Mesenchymal stem cell (in vitro differentiated cells and primary cell): Measurements from ENCODE around the gene CLNK.

Experiments used
- DNase-seq: peaks from one replicate; pipeline ENCODE4 v3.0.0-alpha.2; 2013
- H2AFZ ChIP-seq: one replicate; pipeline ENCODE4 v1.6.1; 2013; ENCODE audit warnings: low read depth, mild to moderate bottlenecking, control low read depth, inconsistent platforms, low read length, moderate library complexity
- H2AK5ac ChIP-seq: 2 replicates; pipeline ENCODE4 v1.6.1; 2013; ENCODE audit warnings: low read length, moderate library complexity, mild to moderate bottlenecking, inconsistent platforms; ENCODE audit not compliant: severe bottlenecking
- H2BK120ac ChIP-seq: one replicate; pipeline ENCODE4 v1.6.1; 2013; ENCODE audit warnings: low read depth, mild to moderate bottlenecking, inconsistent platforms, low read length, moderate library complexity
- H2BK12ac ChIP-seq, 2 experiments: one replicate each; pipeline ENCODE4 v1.6.1; 2013; ENCODE audit warnings: inconsistent platforms in 2 of 2, low read length in 2 of 2, mild to moderate bottlenecking in 2 of 2, moderate library complexity in 2 of 2, control low read depth in 1 of 2
- H2BK15ac ChIP-seq: one replicate; pipeline ENCODE4 v1.6.1; 2013; ENCODE audit warnings: mild to moderate bottlenecking, low read depth, inconsistent platforms; ENCODE audit not compliant: poor library complexity, severe bottlenecking
- H2BK5ac ChIP-seq: 2 replicates; pipeline ENCODE4 v1.6.1; 2013; ENCODE audit warnings: low read depth, mild to moderate bottlenecking, low read length, control low read depth, inconsistent platforms; ENCODE audit not compliant: poor library complexity, severe bottlenecking
- H3K14ac ChIP-seq, 2 experiments: one replicate each; pipeline ENCODE4 v1.6.1; 2013; ENCODE audit warnings: inconsistent platforms in 2 of 2, low read length in 2 of 2, control low read depth in 1 of 2, mild to moderate bottlenecking in 1 of 2, moderate library complexity in 1 of 2
- H3K18ac ChIP-seq, 2 experiments: one replicate each; pipeline ENCODE4 v1.6.1; 2013; ENCODE audit warnings: inconsistent platforms in 2 of 2, low read length in 2 of 2, control low read depth in 1 of 2, low read depth in 1 of 2, mild to moderate bottlenecking in 1 of 2
- H3K23ac ChIP-seq, 2 experiments: one replicate each; pipeline ENCODE4 v1.6.1; 2013; ENCODE audit warnings: inconsistent platforms in 2 of 2, low read length in 2 of 2, mild to moderate bottlenecking in 2 of 2, moderate library complexity in 2 of 2, control low read depth in 1 of 2
- H3K27ac ChIP-seq: 2 replicates; pipeline ENCODE4 v1.5.1; 2013; ENCODE audit warnings: mild to moderate bottlenecking, moderate library complexity, low read length, control low read depth, inconsistent platforms; ENCODE audit not compliant: poor library complexity, severe bottlenecking
- H3K27me3 ChIP-seq, 2 experiments: 2 replicates each; pipeline versions ENCODE4 v1.6.1 to v1.7.0; 2013; ENCODE audit warnings: low read length in 2 of 2, mild to moderate bottlenecking in 2 of 2, moderate library complexity in 2 of 2, control low read depth in 1 of 2, inconsistent platforms in 1 of 2; ENCODE audit not compliant: control insufficient read depth in 1 of 2, insufficient read depth in 1 of 2
- H3K36me3 ChIP-seq, 2 experiments: 2 replicates each; pipeline versions ENCODE4 v1.6.1 to v1.7.0; 2013; ENCODE audit warnings: low read length in 2 of 2, control low read depth in 1 of 2, inconsistent platforms in 1 of 2, low read depth in 1 of 2, mild to moderate bottlenecking in 1 of 2; ENCODE audit not compliant: insufficient read depth in 2 of 2, control insufficient read depth in 1 of 2
- H3K4ac ChIP-seq, 2 experiments: one replicate each; pipeline ENCODE4 v1.6.1; 2013; ENCODE audit warnings: inconsistent platforms in 2 of 2, low read length in 2 of 2, mild to moderate bottlenecking in 2 of 2, moderate library complexity in 2 of 2, control low read depth in 1 of 2, low read depth in 1 of 2
- H3K4me1 ChIP-seq: 2 replicates; pipeline ENCODE4 v1.6.1; 2013; ENCODE audit warnings: low read depth, low read length, control low read depth; ENCODE audit not compliant: control insufficient read depth, insufficient read depth
- H3K4me2 ChIP-seq: 2 replicates; pipeline ENCODE4 v1.6.1; 2013; ENCODE audit warnings: low read length, mild to moderate bottlenecking, inconsistent platforms; ENCODE audit not compliant: poor library complexity, severe bottlenecking
- H3K4me3 ChIP-seq, 2 experiments: 2 replicates each; pipeline versions ENCODE4 v1.5.1 to v1.7.0; 2013; ENCODE audit warnings: low read length in 2 of 2, mild to moderate bottlenecking in 2 of 2, control low read depth in 1 of 2, low read depth in 1 of 2; ENCODE audit not compliant: insufficient read depth in 1 of 2
- H3K79me1 ChIP-seq: replicated peaks from 2 replicates; pipeline ENCODE4 v1.6.1; 2013; ENCODE audit warnings: mild to moderate bottlenecking, control low read depth, low read length, inconsistent platforms; ENCODE audit not compliant: poor library complexity, severe bottlenecking
- H3K9ac ChIP-seq: 2 replicates; pipeline ENCODE4 v1.7.0; 2013; ENCODE audit warnings: mild to moderate bottlenecking, low read length, moderate library complexity
- H3K9me3 ChIP-seq: 2 replicates; pipeline ENCODE4 v1.7.0; 2013; ENCODE audit warnings: mild to moderate bottlenecking, low read length; ENCODE audit not compliant: control insufficient read depth
- H4K8ac ChIP-seq: one replicate; pipeline ENCODE4 v1.6.1; 2013; ENCODE audit warnings: inconsistent platforms, mild to moderate bottlenecking, low read length, moderate library complexity
- H4K91ac ChIP-seq: one replicate; pipeline ENCODE4 v1.6.1; 2013; ENCODE audit warnings: mild to moderate bottlenecking, low read length, inconsistent platforms
- WGBS: methylation state at CpG from one replicate; pipeline ENCODE4 v1.1.7; 2013; ENCODE audit warnings: mixed read lengths; 5-methylcytosine and 5-hydroxymethylcytosine counted together

Gene CLNK

GRCh38 chr4:10622728-10623127 is 61.8 kb downstream of the CLNK start:
- no peaks in the 10 kb centered on the region for H3K9me3 ChIP-seq
- 90% methylated on average over 1 of the region's 2 CpGs for WGBS
- H4K8ac ChIP-seq = no peak overlapping the region
- no peak overlapping the region for H4K91ac ChIP-seq
- H2BK15ac ChIP-seq = no peak overlapping the region
- H2AK5ac ChIP-seq = no peak overlapping the region
- no peak overlapping the region for H3K4me3 ChIP-seq
- no peak overlapping the region for H2BK12ac ChIP-seq
- H2BK120ac ChIP-seq = no peak overlapping the region
- H3K79me1 ChIP-seq = no peaks in the 10 kb centered on the region
- DNase-seq = no peak
- no peak overlapping the region for H3K27ac ChIP-seq
- H3K36me3 ChIP-seq = no peaks in the 10 kb centered on the region
- H2AFZ ChIP-seq = no peak overlapping the region
- no peak overlapping the region for H3K4ac ChIP-seq
- H3K14ac ChIP-seq = no peak overlapping the region
- no peak overlapping the region for H3K4me2 ChIP-seq
- no peak overlapping the region for H3K9ac ChIP-seq
- H3K27me3 ChIP-seq = peaks cover 0 to 25% of the 10 kb centered on the region in 2 experiments
- H3K4me1 ChIP-seq = no peaks in the 10 kb centered on the region
- H3K18ac ChIP-seq = no peak overlapping the region
- H2BK5ac ChIP-seq = no peak overlapping the region
- H3K23ac ChIP-seq = no peak overlapping the region

GRCh38 chr4:10620935-10621488 is 63.6 kb downstream of the CLNK start:
- H2AK5ac ChIP-seq = no peak overlapping the region
- no peaks in the 10 kb centered on the region for H3K36me3 ChIP-seq
- H3K4me3 ChIP-seq = no peak overlapping the region
- no peak overlapping the region for H3K9ac ChIP-seq
- no peak overlapping the region for H2BK120ac ChIP-seq
- no peak overlapping the region for H3K4ac ChIP-seq
- no peaks in the 10 kb centered on the region for H3K4me1 ChIP-seq
- no peak overlapping the region for H2BK12ac ChIP-seq
- H4K91ac ChIP-seq = no peak overlapping the region
- H3K18ac ChIP-seq = no peak overlapping the region
- no peak for DNase-seq
- no peak overlapping the region for H2AFZ ChIP-seq
- H3K27me3 ChIP-seq = peaks cover 0 to 13% of the 10 kb centered on the region in 2 experiments
- WGBS = 87% methylated on average over 13 of the region's 13 CpGs
- no peaks in the 10 kb centered on the region for H3K9me3 ChIP-seq
- H3K23ac ChIP-seq = no peak overlapping the region
- no peak overlapping the region for H2BK15ac ChIP-seq
- H3K27ac ChIP-seq = no peak overlapping the region
- no peak overlapping the region for H4K8ac ChIP-seq
- H3K79me1 ChIP-seq = no peaks in the 10 kb centered on the region
- no peak overlapping the region for H2BK5ac ChIP-seq
- H3K14ac ChIP-seq = no peak overlapping the region
- H3K4me2 ChIP-seq = no peak overlapping the region

DNA sequence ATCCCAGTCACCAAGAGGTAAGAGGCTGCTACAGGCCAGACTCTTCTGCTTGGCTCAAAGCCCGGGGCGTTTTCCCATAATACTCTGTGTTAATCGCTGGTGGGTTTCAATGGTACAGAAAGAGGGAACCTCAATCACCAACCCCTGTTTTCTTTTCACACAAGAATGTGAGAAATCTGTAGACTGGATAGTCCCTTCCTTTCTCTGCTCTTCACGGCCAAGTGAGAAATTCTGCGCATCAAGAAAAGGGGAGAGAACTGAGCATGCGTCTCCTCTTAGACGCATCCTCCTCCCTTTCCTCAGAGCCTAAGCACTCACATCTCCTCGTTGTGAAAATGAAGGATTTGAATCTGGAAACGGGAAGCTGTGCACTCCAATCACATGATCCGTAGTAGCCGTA is 64.7 kb downstream of the CLNK start:
- Histone ChIP-seq H3K4me1 (no peaks in the 10 kb centered on the region), H3K18ac (no peak overlapping the region), H3K27ac (no peak overlapping the region), H3K4ac (no peak overlapping the region), H2BK15ac (no peak overlapping the region), H3K4me2 (no peak overlapping the region), H4K91ac (no peak overlapping the region), H3K14ac (no peak overlapping the region), H2BK12ac (no peak overlapping the region), H3K27me3 (peaks cover 0 to 6% of the 10 kb centered on the region in 2 experiments), H3K9ac (no peak overlapping the region), H3K36me3 (no peaks in the 10 kb centered on the region), H2BK120ac (no peak overlapping the region), H3K9me3 (no peaks in the 10 kb centered on the region), H2AK5ac (no peak overlapping the region), H4K8ac (no peak overlapping the region), H3K79me1 (no peaks in the 10 kb centered on the region), H2AFZ (no peak overlapping the region), H3K4me3 (no peak overlapping the region), H3K23ac (no peak overlapping the region), H2BK5ac (no peak overlapping the region)
- 95% methylated on average over 10 of the region's 11 CpGs for WGBS
- DNase-seq = no peak

DNA sequence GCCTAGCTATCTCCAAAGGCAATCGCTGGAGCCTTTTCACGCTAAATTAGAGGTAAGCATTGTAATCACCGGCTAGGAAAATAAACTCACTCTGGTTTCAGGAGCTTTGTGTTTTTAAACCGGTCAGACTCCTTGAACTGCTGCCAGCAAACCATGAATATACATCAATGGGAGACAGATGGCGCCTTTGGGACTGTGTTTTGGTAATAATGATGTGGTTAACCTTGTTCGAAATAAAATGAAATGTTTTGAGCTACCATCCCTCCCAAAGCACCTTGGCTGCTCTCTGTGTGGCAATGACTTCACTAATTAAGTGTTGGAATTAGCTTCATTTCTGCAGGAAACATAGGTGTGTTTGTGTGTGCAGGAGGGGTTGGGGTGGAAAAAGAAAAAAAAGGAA is 65.3 kb downstream of the CLNK start:
- Histone ChIP-seq H2BK12ac (no peak overlapping the region), H3K23ac (no peak overlapping the region), H3K79me1 (no peaks in the 10 kb centered on the region), H3K4me2 (no peak overlapping the region), H4K91ac (no peak overlapping the region), H3K27ac (no peak overlapping the region), H2BK120ac (no peak overlapping the region), H3K9me3 (no peaks in the 10 kb centered on the region), H3K4me1 (no peaks in the 10 kb centered on the region), H3K36me3 (no peaks in the 10 kb centered on the region), H3K18ac (no peak overlapping the region), H2BK15ac (no peak overlapping the region), H2BK5ac (no peak overlapping the region), H3K14ac (no peak overlapping the region), H4K8ac (no peak overlapping the region), H3K27me3 (peaks cover 0 to 6% of the 10 kb centered on the region in 2 experiments), H2AFZ (no peak overlapping the region), H2AK5ac (no peak overlapping the region), H3K9ac (no peak overlapping the region), H3K4me3 (no peak overlapping the region), H3K4ac (no peak overlapping the region)
- no peak for DNase-seq
- WGBS = 84% methylated on average over 6 of the region's 6 CpGs
